ENCODE measurements around the gene SH3PXD2A. TPM values are rescaled to one million over a fixed set of nuclear protein-coding genes. Genes with fewer than 3 reads are reported as not detected.

Gene SH3PXD2A
- total and polyA plus RNA-seq, 5 donors from 2014 or later, result 0.24 to 15.4 (median 0.47) TPM

- ATAC-seq (ENCODE audit: low read depth in 2 of 2) (no peak), DNase-seq (no peak)
- Histone ChIP-seq H3K27ac (ENCODE audit: insufficient read depth, low read length, poor library complexity, severe bottlenecking) (peak overlapping the region; percentile 29), H3K9me3 (ENCODE audit: control insufficient read depth in 2 of 2, low read length in 2 of 2) (no peaks in the 10 kb centered on the region), H3K4me3 (ENCODE audit: low read depth, low read length) (peak overlapping the region; percentile 19), H3K36me3 (ENCODE audit: control insufficient read depth, insufficient read depth, low read length) (no peaks in the 10 kb centered on the region), H3K27me3 (ENCODE audit: control insufficient read depth, insufficient read depth, low read length) (no peaks in the 10 kb centered on the region), H3K4me1 (ENCODE audit: control insufficient read depth, insufficient read depth, low read length, poor library complexity, severe bottlenecking) (peaks cover 41% of the 10 kb centered on the region)
- no peak overlapping the region for H3K27ac Mint-ChIP-seq
- peak overlapping the region; percentile 38 to 74 (median 67) for H3K4me3 Mint-ChIP-seq
- H3K27me3 Mint-ChIP-seq, result peaks cover 4% of the 10 kb centered on the region
- H3K36me3 Mint-ChIP-seq, result no peaks in the 10 kb centered on the region
- H3K4me1 Mint-ChIP-seq, result peaks cover 0 to 44% (median 22%) of the 10 kb centered on the region in 4 donors
- H3K9me3 Mint-ChIP-seq, result no peaks in the 10 kb centered on the region
Observed at GRCh38 chr10:103692436-103692951, 162.9 kb downstream of the SH3PXD2A start.

DNA sequence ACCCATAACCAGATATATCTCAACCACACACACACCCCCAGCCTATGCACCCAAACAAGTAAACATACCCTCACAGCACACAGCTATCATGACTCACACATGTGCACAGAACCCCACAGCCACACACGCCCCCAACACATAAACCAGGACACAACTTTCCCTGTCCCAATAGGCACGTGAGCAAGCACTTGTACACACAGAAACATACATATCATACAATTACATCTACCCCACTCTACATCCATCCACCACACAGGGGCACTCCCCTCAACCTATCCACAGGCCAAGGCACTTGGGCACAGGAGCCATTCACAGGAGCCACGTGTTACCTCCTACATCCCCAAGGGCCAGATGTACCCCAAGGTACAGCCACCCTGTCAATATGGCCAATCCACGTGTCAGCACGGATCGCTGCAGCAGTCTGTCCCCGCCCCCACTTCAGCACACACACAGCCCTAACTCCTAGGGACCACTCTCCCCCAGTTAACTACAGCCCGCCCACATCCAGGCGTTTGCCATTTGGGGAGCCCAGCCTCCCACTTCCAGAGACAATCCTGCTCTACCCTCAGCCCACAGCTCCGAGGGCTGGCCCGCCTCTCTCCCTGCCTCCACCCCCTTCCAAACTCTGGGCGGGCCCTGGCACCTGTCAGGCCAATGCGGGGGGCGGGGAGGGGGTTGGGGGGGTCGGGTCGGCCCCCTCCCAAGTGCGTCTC lies 163.5 kb downstream of the SH3PXD2A start:
- H3K9me3 ChIP-seq (ENCODE audit: control insufficient read depth in 2 of 2, low read length in 2 of 2), result no peaks in the 10 kb centered on the region
- H3K9me3 Mint-ChIP-seq, result no peaks in the 10 kb centered on the region
- H3K27ac ChIP-seq (ENCODE audit: insufficient read depth, low read length, poor library complexity, severe bottlenecking), result no peak overlapping the region
- peaks cover 0 to 38% (median 21%) of the 10 kb centered on the region in 4 donors for H3K4me1 Mint-ChIP-seq
- H3K4me3 ChIP-seq (ENCODE audit: low read depth, low read length), result no peak overlapping the region
- H3K27me3 Mint-ChIP-seq, result peaks cover 4% of the 10 kb centered on the region
- no peaks in the 10 kb centered on the region for H3K27me3 ChIP-seq (ENCODE audit: control insufficient read depth, insufficient read depth, low read length)
- peak overlapping the region; percentile 67 to 85 (median 74) for H3K4me3 Mint-ChIP-seq
- DNase-seq, result no peak
- H3K36me3 ChIP-seq (ENCODE audit: control insufficient read depth, insufficient read depth, low read length), result no peaks in the 10 kb centered on the region
- ATAC-seq (ENCODE audit: low read depth in 2 of 2), result no peak
- peak overlapping the region; percentile 15 to 82 (median 47) for H3K27ac Mint-ChIP-seq
- H3K4me1 ChIP-seq (ENCODE audit: control insufficient read depth, insufficient read depth, low read length, poor library complexity, severe bottlenecking), result peaks cover 39% of the 10 kb centered on the region
- H3K36me3 Mint-ChIP-seq, result no peaks in the 10 kb centered on the region

- no peaks in the 10 kb centered on the region for H3K36me3 ChIP-seq (ENCODE audit: control insufficient read depth, insufficient read depth, low read length)
- no peaks in the 10 kb centered on the region for H3K27me3 ChIP-seq (ENCODE audit: control insufficient read depth, insufficient read depth, low read length)
- H3K27ac ChIP-seq (ENCODE audit: insufficient read depth, low read length, poor library complexity, severe bottlenecking), result no peak overlapping the region
- H3K36me3 Mint-ChIP-seq, result no peaks in the 10 kb centered on the region
- ATAC-seq (ENCODE audit: low read depth in 2 of 2) (no peak), DNase-seq (no peak)
- peaks cover 6% of the 10 kb centered on the region for H3K27me3 Mint-ChIP-seq
- H3K4me3 Mint-ChIP-seq, result peak overlapping the region in 3 of 4 donors; percentile 67 to 85 (median 81)
- H3K27ac Mint-ChIP-seq, result peak overlapping the region; percentile 15 to 47 (median 34)
- peaks cover 35% of the 10 kb centered on the region for H3K4me1 ChIP-seq (ENCODE audit: control insufficient read depth, insufficient read depth, low read length, poor library complexity, severe bottlenecking)
- peaks cover 0 to 33% (median 17%) of the 10 kb centered on the region in 4 donors for H3K4me1 Mint-ChIP-seq
- H3K9me3 Mint-ChIP-seq, result no peaks in the 10 kb centered on the region
- no peaks in the 10 kb centered on the region for H3K9me3 ChIP-seq (ENCODE audit: control insufficient read depth in 2 of 2, low read length in 2 of 2)
- no peak overlapping the region for H3K4me3 ChIP-seq (ENCODE audit: low read depth, low read length)
Observed at GRCh38 chr10:103691267-103691666, 164.1 kb downstream of the SH3PXD2A start.

GRCh38 chr10:103690281-103690680 lies 165.1 kb downstream of the SH3PXD2A start:
- H3K4me3 Mint-ChIP-seq, result peak overlapping the region in 2 of 4 donors; percentile 34 to 72

GRCh38 chr10:103688491-103688890 lies 166.9 kb downstream of the SH3PXD2A start:
- peaks cover 8% of the 10 kb centered on the region for H3K27me3 Mint-ChIP-seq
- no peaks in the 10 kb centered on the region for H3K9me3 ChIP-seq (ENCODE audit: control insufficient read depth in 2 of 2, low read length in 2 of 2)
- H3K36me3 ChIP-seq (ENCODE audit: control insufficient read depth, insufficient read depth, low read length), result no peaks in the 10 kb centered on the region
- H3K4me1 ChIP-seq (ENCODE audit: control insufficient read depth, insufficient read depth, low read length, poor library complexity, severe bottlenecking), result peaks cover 17% of the 10 kb centered on the region
- peak overlapping the region in 1 of 4 donors; percentile 62 for H3K4me3 Mint-ChIP-seq
- no peak overlapping the region for H3K4me3 ChIP-seq (ENCODE audit: low read depth, low read length)
- H3K27me3 ChIP-seq (ENCODE audit: control insufficient read depth, insufficient read depth, low read length), result no peaks in the 10 kb centered on the region
- no peaks in the 10 kb centered on the region for H3K9me3 Mint-ChIP-seq
- H3K27ac Mint-ChIP-seq, result no peak overlapping the region
- peaks cover 0 to 23% (median 14%) of the 10 kb centered on the region in 4 donors for H3K4me1 Mint-ChIP-seq
- DNase-seq, result no peak
- no peak for ATAC-seq (ENCODE audit: low read depth in 2 of 2)
- no peaks in the 10 kb centered on the region for H3K36me3 Mint-ChIP-seq
- H3K27ac ChIP-seq (ENCODE audit: insufficient read depth, low read length, poor library complexity, severe bottlenecking), result no peak overlapping the region

More at GRCh38 chr10:103690281-103690680, 165.1 kb downstream of the SH3PXD2A start:
- Mint-ChIP-seq H3K27ac (peak overlapping the region; percentile 15 to 65 (median 33)), H3K4me1 (peaks cover 0 to 27% (median 16%) of the 10 kb centered on the region in 4 donors), H3K9me3 (no peaks in the 10 kb centered on the region), H3K27me3 (peaks cover 8% of the 10 kb centered on the region), H3K36me3 (no peaks in the 10 kb centered on the region)
- Histone ChIP-seq H3K4me1 (ENCODE audit: control insufficient read depth, insufficient read depth, low read length, poor library complexity, severe bottlenecking) (peaks cover 29% of the 10 kb centered on the region), H3K36me3 (ENCODE audit: control insufficient read depth, insufficient read depth, low read length) (no peaks in the 10 kb centered on the region), H3K27ac (ENCODE audit: insufficient read depth, low read length, poor library complexity, severe bottlenecking) (no peak overlapping the region), H3K27me3 (ENCODE audit: control insufficient read depth, insufficient read depth, low read length) (no peaks in the 10 kb centered on the region), H3K9me3 (ENCODE audit: control insufficient read depth in 2 of 2, low read length in 2 of 2) (no peaks in the 10 kb centered on the region), H3K4me3 (ENCODE audit: low read depth, low read length) (no peak overlapping the region)
- DNase-seq (no peak), ATAC-seq (ENCODE audit: low read depth in 2 of 2) (no peak)

DNA sequence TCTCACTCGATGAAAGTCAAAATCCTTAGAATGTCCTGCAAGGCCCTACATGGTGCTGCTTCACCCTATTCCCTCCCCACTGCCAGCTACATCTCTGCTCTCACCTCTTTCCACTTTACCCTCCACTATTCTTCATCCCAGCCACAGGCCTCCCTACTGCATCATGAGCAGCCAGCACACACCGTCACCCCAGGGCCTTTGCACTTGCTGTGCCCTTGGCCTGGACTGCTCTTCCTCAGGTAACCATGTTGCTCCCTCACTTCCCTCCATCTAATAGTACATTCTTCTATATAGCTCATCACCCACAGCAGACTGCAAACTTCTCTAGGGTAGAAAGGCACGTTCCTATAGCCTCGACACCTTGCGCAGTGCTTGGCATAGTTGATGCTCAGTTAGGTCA lies 167.7 kb downstream of the SH3PXD2A start:
- no peak for DNase-seq
- no peaks in the 10 kb centered on the region for H3K36me3 Mint-ChIP-seq
- peaks cover 12% of the 10 kb centered on the region for H3K4me1 ChIP-seq (ENCODE audit: control insufficient read depth, insufficient read depth, low read length, poor library complexity, severe bottlenecking)
- H3K36me3 ChIP-seq (ENCODE audit: control insufficient read depth, insufficient read depth, low read length), result no peaks in the 10 kb centered on the region
- no peak overlapping the region for H3K4me3 ChIP-seq (ENCODE audit: low read depth, low read length)
- H3K9me3 Mint-ChIP-seq, result no peaks in the 10 kb centered on the region
- no peak overlapping the region for H3K4me3 Mint-ChIP-seq
- peaks cover 0 to 20% (median 11%) of the 10 kb centered on the region in 4 donors for H3K4me1 Mint-ChIP-seq
- H3K27me3 Mint-ChIP-seq, result peaks cover 8% of the 10 kb centered on the region
- no peaks in the 10 kb centered on the region for H3K9me3 ChIP-seq (ENCODE audit: control insufficient read depth in 2 of 2, low read length in 2 of 2)
- no peaks in the 10 kb centered on the region for H3K27me3 ChIP-seq (ENCODE audit: control insufficient read depth, insufficient read depth, low read length)
- no peak overlapping the region for H3K27ac ChIP-seq (ENCODE audit: insufficient read depth, low read length, poor library complexity, severe bottlenecking)
- ATAC-seq (ENCODE audit: low read depth in 2 of 2), result no peak
- peak overlapping the region in 1 of 3 donors; percentile 65 for H3K27ac Mint-ChIP-seq

GRCh38 chr10:103687172-103687571 lies 168.2 kb downstream of the SH3PXD2A start:
- ATAC-seq (ENCODE audit: low read depth in 2 of 2) (no peak), DNase-seq (no peak)
- H3K36me3 ChIP-seq (ENCODE audit: control insufficient read depth, insufficient read depth, low read length), result no peaks in the 10 kb centered on the region
- Mint-ChIP-seq H3K9me3 (no peaks in the 10 kb centered on the region), H3K4me1 (peaks cover 0 to 20% (median 11%) of the 10 kb centered on the region in 4 donors), H3K4me3 (no peak overlapping the region), H3K27ac (no peak overlapping the region), H3K36me3 (no peaks in the 10 kb centered on the region), H3K27me3 (peaks cover 8% of the 10 kb centered on the region)
- no peak overlapping the region for H3K4me3 ChIP-seq (ENCODE audit: low read depth, low read length)
- peaks cover 6% of the 10 kb centered on the region for H3K4me1 ChIP-seq (ENCODE audit: control insufficient read depth, insufficient read depth, low read length, poor library complexity, severe bottlenecking)
- no peaks in the 10 kb centered on the region for H3K27me3 ChIP-seq (ENCODE audit: control insufficient read depth, insufficient read depth, low read length)
- no peak overlapping the region for H3K27ac ChIP-seq (ENCODE audit: insufficient read depth, low read length, poor library complexity, severe bottlenecking)
- H3K9me3 ChIP-seq (ENCODE audit: control insufficient read depth in 2 of 2, low read length in 2 of 2), result no peaks in the 10 kb centered on the region
